ENCODE results near the gene DGKH.

Gene DGKH

GRCh38 chr13:42109957-42110356, 61.5 kb downstream of the DGKH start:
- no peaks in the 10 kb centered on the region for H3K9me3 ChIP-seq (replicated peaks in 1 of 2; ENCODE audit: control insufficient read depth in 2 of 2, insufficient read depth in 1 of 2, low read depth in 1 of 2, low read length in 2 of 2)
- no peak overlapping the region for H3K4me2 ChIP-seq (ENCODE audit: insufficient read depth, low read length, poor library complexity, severe bottlenecking)
- H3K23ac ChIP-seq (ENCODE audit: low read depth, low read length, poor library complexity) = no peak overlapping the region
- H3K4ac ChIP-seq (ENCODE audit: low read length) = no peak overlapping the region
- H3K79me1 ChIP-seq (ENCODE audit: low read depth, low read length) = no peaks in the 10 kb centered on the region
- H3K4me1 ChIP-seq (ENCODE audit: control insufficient read depth in 2 of 2, insufficient read depth in 1 of 2, low read depth in 1 of 2, low read length in 2 of 2) = peaks cover 11 to 25% of the 10 kb centered on the region in 2 donors
- H4K8ac ChIP-seq (ENCODE audit: low read depth, low read length) = no peak overlapping the region
- H2BK5ac ChIP-seq (ENCODE audit: low read length) = no peak overlapping the region
- H3K14ac ChIP-seq (ENCODE audit: low read length) = no peak overlapping the region
- no peak overlapping the region for H2BK120ac ChIP-seq (ENCODE audit: low read depth, low read length)
- no peak overlapping the region for H3K27ac ChIP-seq (replicated peaks; ENCODE audit: low read length)
- no CpG with 5 or more reads among the region's 2 CpGs for WGBS, 2 donors (ENCODE audit: extremely low coverage in 2 of 2, insufficient read length in 2 of 2, insufficient replicate concordance in 1 of 2)
- H2BK12ac ChIP-seq (ENCODE audit: low read length) = no peak overlapping the region
- H4K91ac ChIP-seq (ENCODE audit: low read depth, low read length, poor library complexity) = no peak overlapping the region
- no peak overlapping the region for H2BK15ac ChIP-seq (ENCODE audit: low read length)
- H3K27me3 ChIP-seq (ENCODE audit: control insufficient read depth in 3 of 3, insufficient read depth in 3 of 3, low read depth in 1 of 3, low read length in 3 of 3) = no peaks in the 10 kb centered on the region
- DNase-seq (ENCODE audit: low spot score) = no peak
- no peaks in the 10 kb centered on the region for H3K36me3 ChIP-seq (replicated peaks in 1 of 2; ENCODE audit: control insufficient read depth in 2 of 2, insufficient read depth in 2 of 2, low read length in 2 of 2)
- no peak overlapping the region for H3K4me3 ChIP-seq (ENCODE audit: low read length in 2 of 2)
- H2AFZ ChIP-seq (ENCODE audit: low read length) = no peak overlapping the region
- H3K9ac ChIP-seq (ENCODE audit: low read depth, low read length, poor library complexity) = no peak overlapping the region
- H3K18ac ChIP-seq (ENCODE audit: low read length) = no peak overlapping the region
- no peak overlapping the region for H2AK5ac ChIP-seq (ENCODE audit: low read depth, low read length)

- no peak overlapping the region for H3K18ac ChIP-seq (ENCODE audit: low read length)
- no peak overlapping the region for H2AK5ac ChIP-seq (ENCODE audit: low read depth, low read length)
- no CpG with 5 or more reads among the region's 7 CpGs for WGBS, 2 donors (ENCODE audit: extremely low coverage in 2 of 2, insufficient read length in 2 of 2, insufficient replicate concordance in 1 of 2)
- H3K4me3 ChIP-seq (ENCODE audit: low read length in 2 of 2) = no peak overlapping the region
- H2BK15ac ChIP-seq (ENCODE audit: low read length) = no peak overlapping the region
- no peak overlapping the region for H3K27ac ChIP-seq (replicated peaks; ENCODE audit: low read length)
- H3K27me3 ChIP-seq (ENCODE audit: control insufficient read depth in 3 of 3, insufficient read depth in 3 of 3, low read depth in 1 of 3, low read length in 3 of 3) = no peaks in the 10 kb centered on the region
- no peaks in the 10 kb centered on the region for H3K36me3 ChIP-seq (replicated peaks in 1 of 2; ENCODE audit: control insufficient read depth in 2 of 2, insufficient read depth in 2 of 2, low read length in 2 of 2)
- H4K91ac ChIP-seq (ENCODE audit: low read depth, low read length, poor library complexity) = no peak overlapping the region
- H3K4me1 ChIP-seq (ENCODE audit: control insufficient read depth in 2 of 2, insufficient read depth in 1 of 2, low read depth in 1 of 2, low read length in 2 of 2) = peaks cover 11 to 25% of the 10 kb centered on the region in 2 donors
- H3K79me1 ChIP-seq (ENCODE audit: low read depth, low read length) = no peaks in the 10 kb centered on the region
- H3K4me2 ChIP-seq (ENCODE audit: insufficient read depth, low read length, poor library complexity, severe bottlenecking) = no peak overlapping the region
- DNase-seq (ENCODE audit: low spot score) = peak; percentile 59
- no peak overlapping the region for H2BK12ac ChIP-seq (ENCODE audit: low read length)
- H3K9me3 ChIP-seq (replicated peaks in 1 of 2; ENCODE audit: control insufficient read depth in 2 of 2, insufficient read depth in 1 of 2, low read depth in 1 of 2, low read length in 2 of 2) = no peaks in the 10 kb centered on the region
- no peak overlapping the region for H2BK5ac ChIP-seq (ENCODE audit: low read length)
- no peak overlapping the region for H3K14ac ChIP-seq (ENCODE audit: low read length)
- no peak overlapping the region for H2AFZ ChIP-seq (ENCODE audit: low read length)
- no peak overlapping the region for H3K4ac ChIP-seq (ENCODE audit: low read length)
- no peak overlapping the region for H4K8ac ChIP-seq (ENCODE audit: low read depth, low read length)
- no peak overlapping the region for H3K9ac ChIP-seq (ENCODE audit: low read depth, low read length, poor library complexity)
- no peak overlapping the region for H3K23ac ChIP-seq (ENCODE audit: low read depth, low read length, poor library complexity)
- H2BK120ac ChIP-seq (ENCODE audit: low read depth, low read length) = no peak overlapping the region
Observed at GRCh38 chr13:42110410-42111155, 62.1 kb downstream of the DGKH start.

- H3K27ac ChIP-seq (replicated peaks; ENCODE audit: low read length) = no peak overlapping the region
Observed at GRCh38 chr13:42112864-42113263, 64.4 kb downstream of the DGKH start.

GRCh38 chr13:42113478-42113877, 65.0 kb downstream of the DGKH start:
- Histone ChIP-seq H3K4me2 (ENCODE audit: insufficient read depth, low read length, poor library complexity, severe bottlenecking) (no peak overlapping the region), H3K9ac (ENCODE audit: low read depth, low read length, poor library complexity) (no peak overlapping the region), H3K79me1 (ENCODE audit: low read depth, low read length) (no peaks in the 10 kb centered on the region), H2BK5ac (ENCODE audit: low read length) (no peak overlapping the region), H2AFZ (ENCODE audit: low read length) (no peak overlapping the region), H3K14ac (ENCODE audit: low read length) (no peak overlapping the region), H2BK12ac (ENCODE audit: low read length) (no peak overlapping the region), H4K8ac (ENCODE audit: low read depth, low read length) (no peak overlapping the region), H3K4ac (ENCODE audit: low read length) (no peak overlapping the region), H3K27me3 (ENCODE audit: control insufficient read depth in 3 of 3, insufficient read depth in 3 of 3, low read depth in 1 of 3, low read length in 3 of 3) (no peaks in the 10 kb centered on the region), H3K36me3 (replicated peaks in 1 of 2; ENCODE audit: control insufficient read depth in 2 of 2, insufficient read depth in 2 of 2, low read length in 2 of 2) (no peaks in the 10 kb centered on the region), H3K4me3 (ENCODE audit: low read length in 2 of 2) (no peak overlapping the region), H2BK120ac (ENCODE audit: low read depth, low read length) (no peak overlapping the region), H3K18ac (ENCODE audit: low read length) (no peak overlapping the region), H2AK5ac (ENCODE audit: low read depth, low read length) (no peak overlapping the region), H3K4me1 (ENCODE audit: control insufficient read depth in 2 of 2, insufficient read depth in 1 of 2, low read depth in 1 of 2, low read length in 2 of 2) (peaks cover 2 to 6% of the 10 kb centered on the region in 2 donors), H3K27ac (replicated peaks; ENCODE audit: low read length) (no peak overlapping the region), H3K23ac (ENCODE audit: low read depth, low read length, poor library complexity) (no peak overlapping the region), H3K9me3 (replicated peaks in 1 of 2; ENCODE audit: control insufficient read depth in 2 of 2, insufficient read depth in 1 of 2, low read depth in 1 of 2, low read length in 2 of 2) (no peaks in the 10 kb centered on the region), H4K91ac (ENCODE audit: low read depth, low read length, poor library complexity) (no peak overlapping the region), H2BK15ac (ENCODE audit: low read length) (no peak overlapping the region)
- no CpG with 5 or more reads among the region's 5 CpGs for WGBS, 2 donors (ENCODE audit: extremely low coverage in 2 of 2, insufficient read length in 2 of 2, insufficient replicate concordance in 1 of 2)
- DNase-seq (ENCODE audit: low spot score) = no peak

More at GRCh38 chr13:42112864-42113263, 64.4 kb downstream of the DGKH start:
- Histone ChIP-seq H2BK15ac (ENCODE audit: low read length) (no peak overlapping the region), H3K9ac (ENCODE audit: low read depth, low read length, poor library complexity) (no peak overlapping the region), H4K91ac (ENCODE audit: low read depth, low read length, poor library complexity) (no peak overlapping the region), H2AFZ (ENCODE audit: low read length) (no peak overlapping the region), H2BK12ac (ENCODE audit: low read length) (no peak overlapping the region), H2BK120ac (ENCODE audit: low read depth, low read length) (no peak overlapping the region), H3K23ac (ENCODE audit: low read depth, low read length, poor library complexity) (no peak overlapping the region), H4K8ac (ENCODE audit: low read depth, low read length) (no peak overlapping the region), H3K4ac (ENCODE audit: low read length) (no peak overlapping the region), H3K4me1 (ENCODE audit: control insufficient read depth in 2 of 2, insufficient read depth in 1 of 2, low read depth in 1 of 2, low read length in 2 of 2) (peaks cover 3 to 9% of the 10 kb centered on the region in 2 donors), H3K36me3 (replicated peaks in 1 of 2; ENCODE audit: control insufficient read depth in 2 of 2, insufficient read depth in 2 of 2, low read length in 2 of 2) (no peaks in the 10 kb centered on the region), H3K4me2 (ENCODE audit: insufficient read depth, low read length, poor library complexity, severe bottlenecking) (no peak overlapping the region), H3K4me3 (ENCODE audit: low read length in 2 of 2) (no peak overlapping the region), H2BK5ac (ENCODE audit: low read length) (no peak overlapping the region), H3K14ac (ENCODE audit: low read length) (no peak overlapping the region), H3K9me3 (replicated peaks in 1 of 2; ENCODE audit: control insufficient read depth in 2 of 2, insufficient read depth in 1 of 2, low read depth in 1 of 2, low read length in 2 of 2) (no peaks in the 10 kb centered on the region), H3K18ac (ENCODE audit: low read length) (no peak overlapping the region), H2AK5ac (ENCODE audit: low read depth, low read length) (no peak overlapping the region), H3K79me1 (ENCODE audit: low read depth, low read length) (no peaks in the 10 kb centered on the region), H3K27me3 (ENCODE audit: control insufficient read depth in 3 of 3, insufficient read depth in 3 of 3, low read depth in 1 of 3, low read length in 3 of 3) (no peaks in the 10 kb centered on the region)
- WGBS, 2 donors (ENCODE audit: extremely low coverage in 2 of 2, insufficient read length in 2 of 2, insufficient replicate concordance in 1 of 2) = no CpG with 5 or more reads among the region's 4 CpGs
- DNase-seq (ENCODE audit: low spot score) = no peak

All from neuronal stem cell (in vitro differentiated cells).